HepG2 (cell line): ENCODE data around the gene SEMA3F. TPM values are rescaled to one million over a fixed set of nuclear protein-coding genes. Genes with fewer than 3 reads are reported as not detected.

Experiments
- ARID2 ChIP-seq: sonication (generic); formaldehyde crosslinking; IDR thresholded peaks from 2 replicates; pipeline ENCODE4 v1.8.1; 2022; ENCODE audit warnings: mild to moderate bottlenecking, missing genetic modification reagents, borderline replicate concordance
- BRD4 ChIP-seq: sonication (generic); formaldehyde crosslinking; IDR thresholded peaks from 2 replicates; pipeline ENCODE4 v1.4.0; 2020; ENCODE audit warnings: missing genetic modification reagents
- FLYWCH1 ChIP-seq: sonication (generic); formaldehyde crosslinking; IDR thresholded peaks from 2 replicates; pipeline ENCODE4 v1.8.1; 2023; ENCODE audit warnings: mild to moderate bottlenecking, missing genetic modification reagents
- HOXD1 ChIP-seq: sonication (generic); formaldehyde crosslinking; IDR thresholded peaks from 2 replicates; pipeline ENCODE4 v1.5.0; 2020; ENCODE audit warnings: missing genetic modification reagents
- MATR3 ChIP-seq: sonication (generic); formaldehyde crosslinking; IDR thresholded peaks from 2 replicates; pipeline ENCODE4 v1.4.0; 2020; ENCODE audit warnings: missing genetic modification reagents
- SAP130 ChIP-seq: IDR thresholded peaks from 2 replicates; pipeline ENCODE4 v1.6.1; 2016; ENCODE audit warnings: low read depth
- SOX5 ChIP-seq: IDR thresholded peaks from 2 replicates; pipeline ENCODE4 v1.6.1; 2016; ENCODE audit warnings: borderline replicate concordance
- SP5 ChIP-seq: IDR thresholded peaks from 2 replicates; pipeline ENCODE4 v1.6.1; 2016; ENCODE audit warnings: low read depth, borderline replicate concordance
- ZFP36L2 ChIP-seq: sonication (generic); formaldehyde crosslinking; IDR thresholded peaks from 2 replicates; pipeline ENCODE4 v1.4.0; 2020; ENCODE audit warnings: missing genetic modification reagents
- ZNF136 ChIP-seq: sonication (generic); formaldehyde crosslinking; IDR thresholded peaks from 2 replicates; pipeline ENCODE4 v1.8.1; 2022; ENCODE audit warnings: low read depth, mild to moderate bottlenecking, moderate library complexity, missing genetic modification reagents
- ZNF263 ChIP-seq: sonication (generic); formaldehyde crosslinking; IDR thresholded peaks from 2 replicates; pipeline ENCODE4 v1.4.0; 2020; ENCODE audit warnings: missing genetic modification reagents
- polyA plus RNA-seq, 8 experiments: library from polyadenylated mRNA; depleted of rRNA in 3 of 8; stranded (reverse) in 7 of 8; unstranded in 1 of 8; fragments of >200 nt; fragmentation: Illumina TruSeq in 4 of 8; extraction: Trizol in 4 of 8; gene quantifications; 2 replicates each; pipeline versions ENCODE4 v1.2.1 to v1.2.3, GENCODE V29; 2011 to 2016; ENCODE audit warnings: low read depth in 4 of 8, missing spikeins in 1 of 8, mixed read lengths in 1 of 8; ENCODE audit not compliant: insufficient read depth in 1 of 8
- total RNA-seq, 5 experiments: library from RNA; depleted of rRNA; stranded (reverse); fragments of >200 nt; fragmentation: Illumina TruSeq; extraction: Trizol; gene quantifications; 2 replicates each; pipeline ENCODE4 v1.2.3, GENCODE V29; 2016; ENCODE audit warnings: low read depth in 1 of 5
- TF ChIP-seq, protein P1 (sequence below): sonication (generic); formaldehyde crosslinking; conservative IDR thresholded peaks from 2 replicates; pipeline ENCODE4 v1.4.0; 2020; ENCODE audit warnings: mild to moderate bottlenecking, missing genetic modification reagents, moderate library complexity
- TF ChIP-seq, protein P2 (sequence below): sonication (generic); formaldehyde crosslinking; IDR thresholded peaks from 2 replicates; pipeline ENCODE4 v1.4.0; 2020; ENCODE audit warnings: missing genetic modification reagents, borderline replicate concordance
- TF ChIP-seq, protein P3 (sequence below): sonication (generic); formaldehyde crosslinking; conservative IDR thresholded peaks from 2 replicates; pipeline ENCODE4 v1.4.0; 2020; ENCODE audit warnings: missing genetic modification reagents
- TF ChIP-seq, protein P4 (sequence below): sonication (generic); formaldehyde crosslinking; conservative IDR thresholded peaks from 2 replicates; pipeline ENCODE4 v1.8.0; 2022; ENCODE audit warnings: mild to moderate bottlenecking, moderate library complexity, missing genetic modification reagents
- TF ChIP-seq, protein P5 (sequence below): sonication (generic); formaldehyde crosslinking; IDR thresholded peaks from 2 replicates; pipeline ENCODE4 v1.9.0; 2021; ENCODE audit warnings: missing genetic modification reagents, borderline replicate concordance

Gene SEMA3F
- total and polyA plus RNA-seq, 2 of the 13 experiments (the other 11 are each of a cell fraction or from before 2014, with no cell fraction given): 7.6 to 17.2 TPM

DNA sequence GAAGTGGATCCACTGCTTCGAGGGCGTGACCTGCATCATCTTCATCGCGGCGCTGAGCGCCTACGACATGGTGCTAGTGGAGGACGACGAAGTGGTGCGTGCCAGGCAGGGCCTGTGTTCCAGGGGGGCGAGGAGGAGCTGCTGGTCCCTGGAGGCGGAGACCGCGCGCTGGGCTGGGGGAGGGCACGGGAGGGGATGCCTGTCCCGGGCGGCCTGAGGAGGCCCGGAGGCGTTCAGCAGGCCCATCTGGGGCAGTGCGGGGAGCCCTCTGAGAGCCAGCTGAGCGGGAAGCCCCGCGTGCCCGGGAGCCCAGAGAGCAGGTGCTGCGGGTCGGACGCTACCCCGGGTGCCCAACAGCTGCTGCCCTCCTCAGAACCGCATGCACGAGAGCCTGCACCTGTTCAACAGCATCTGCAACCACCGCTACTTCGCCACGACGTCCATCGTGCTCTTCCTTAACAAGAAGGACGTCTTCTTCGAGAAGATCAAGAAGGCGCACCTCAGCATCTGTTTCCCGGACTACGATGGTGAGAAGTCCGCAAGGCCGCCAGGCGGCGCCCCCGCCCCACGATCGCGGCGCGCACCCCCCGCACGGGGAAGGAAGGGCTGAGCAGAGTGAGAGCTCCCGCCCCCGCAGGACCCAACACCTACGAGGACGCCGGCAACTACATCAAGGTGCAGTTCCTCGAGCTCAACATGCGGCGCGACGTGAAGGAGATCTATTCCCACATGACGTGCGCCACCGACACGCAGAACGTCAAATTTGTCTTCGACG lies 39.2 kb downstream of the SEMA3F start (continued):
- TF ChIP-seq, protein P1, sequence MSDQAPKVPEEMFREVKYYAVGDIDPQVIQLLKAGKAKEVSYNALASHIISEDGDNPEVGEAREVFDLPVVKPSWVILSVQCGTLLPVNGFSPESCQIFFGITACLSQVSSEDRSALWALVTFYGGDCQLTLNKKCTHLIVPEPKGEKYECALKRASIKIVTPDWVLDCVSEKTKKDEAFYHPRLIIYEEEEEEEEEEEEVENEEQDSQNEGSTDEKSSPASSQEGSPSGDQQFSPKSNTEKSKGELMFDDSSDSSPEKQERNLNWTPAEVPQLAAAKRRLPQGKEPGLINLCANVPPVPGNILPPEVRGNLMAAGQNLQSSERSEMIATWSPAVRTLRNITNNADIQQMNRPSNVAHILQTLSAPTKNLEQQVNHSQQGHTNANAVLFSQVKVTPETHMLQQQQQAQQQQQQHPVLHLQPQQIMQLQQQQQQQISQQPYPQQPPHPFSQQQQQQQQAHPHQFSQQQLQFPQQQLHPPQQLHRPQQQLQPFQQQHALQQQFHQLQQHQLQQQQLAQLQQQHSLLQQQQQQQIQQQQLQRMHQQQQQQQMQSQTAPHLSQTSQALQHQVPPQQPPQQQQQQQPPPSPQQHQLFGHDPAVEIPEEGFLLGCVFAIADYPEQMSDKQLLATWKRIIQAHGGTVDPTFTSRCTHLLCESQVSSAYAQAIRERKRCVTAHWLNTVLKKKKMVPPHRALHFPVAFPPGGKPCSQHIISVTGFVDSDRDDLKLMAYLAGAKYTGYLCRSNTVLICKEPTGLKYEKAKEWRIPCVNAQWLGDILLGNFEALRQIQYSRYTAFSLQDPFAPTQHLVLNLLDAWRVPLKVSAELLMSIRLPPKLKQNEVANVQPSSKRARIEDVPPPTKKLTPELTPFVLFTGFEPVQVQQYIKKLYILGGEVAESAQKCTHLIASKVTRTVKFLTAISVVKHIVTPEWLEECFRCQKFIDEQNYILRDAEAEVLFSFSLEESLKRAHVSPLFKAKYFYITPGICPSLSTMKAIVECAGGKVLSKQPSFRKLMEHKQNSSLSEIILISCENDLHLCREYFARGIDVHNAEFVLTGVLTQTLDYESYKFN: peak; percentile 30; the same call in 1 of the 2 replicates
- TF ChIP-seq FLYWCH1 (CRISPR knock-in tag): no peak
- no peak for TF ChIP-seq MATR3
- TF ChIP-seq BRD4 (CRISPR knock-in tag): 0 out of 2 replicates have a peak, but pooled peaks have one; percentile 45
- TF ChIP-seq, protein P2, sequence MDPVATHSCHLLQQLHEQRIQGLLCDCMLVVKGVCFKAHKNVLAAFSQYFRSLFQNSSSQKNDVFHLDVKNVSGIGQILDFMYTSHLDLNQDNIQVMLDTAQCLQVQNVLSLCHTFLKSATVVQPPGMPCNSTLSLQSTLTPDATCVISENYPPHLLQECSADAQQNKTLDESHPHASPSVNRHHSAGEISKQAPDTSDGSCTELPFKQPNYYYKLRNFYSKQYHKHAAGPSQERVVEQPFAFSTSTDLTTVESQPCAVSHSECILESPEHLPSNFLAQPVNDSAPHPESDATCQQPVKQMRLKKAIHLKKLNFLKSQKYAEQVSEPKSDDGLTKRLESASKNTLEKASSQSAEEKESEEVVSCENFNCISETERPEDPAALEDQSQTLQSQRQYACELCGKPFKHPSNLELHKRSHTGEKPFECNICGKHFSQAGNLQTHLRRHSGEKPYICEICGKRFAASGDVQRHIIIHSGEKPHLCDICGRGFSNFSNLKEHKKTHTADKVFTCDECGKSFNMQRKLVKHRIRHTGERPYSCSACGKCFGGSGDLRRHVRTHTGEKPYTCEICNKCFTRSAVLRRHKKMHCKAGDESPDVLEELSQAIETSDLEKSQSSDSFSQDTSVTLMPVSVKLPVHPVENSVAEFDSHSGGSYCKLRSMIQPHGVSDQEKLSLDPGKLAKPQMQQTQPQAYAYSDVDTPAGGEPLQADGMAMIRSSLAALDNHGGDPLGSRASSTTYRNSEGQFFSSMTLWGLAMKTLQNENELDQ (CRISPR knock-in tag): no peak
- TF ChIP-seq ZFP36L2 (CRISPR knock-in tag): no peak
- no peak for TF ChIP-seq SP5
- no peak for TF ChIP-seq HOXD1 (CRISPR knock-in tag)
- TF ChIP-seq SOX5 (CRISPR knock-in tag): peak; percentile 13; the same call in 1 of the 2 replicates
- TF ChIP-seq SAP130: peak; percentile 49; the same call in 1 of the 2 replicates
- 0 out of 2 replicates have a peak, but pooled peaks have one; percentile 36 for TF ChIP-seq ZNF263 (CRISPR knock-in tag)
- no peak for TF ChIP-seq ARID2 (CRISPR knock-in tag)
- TF ChIP-seq, protein P3, sequence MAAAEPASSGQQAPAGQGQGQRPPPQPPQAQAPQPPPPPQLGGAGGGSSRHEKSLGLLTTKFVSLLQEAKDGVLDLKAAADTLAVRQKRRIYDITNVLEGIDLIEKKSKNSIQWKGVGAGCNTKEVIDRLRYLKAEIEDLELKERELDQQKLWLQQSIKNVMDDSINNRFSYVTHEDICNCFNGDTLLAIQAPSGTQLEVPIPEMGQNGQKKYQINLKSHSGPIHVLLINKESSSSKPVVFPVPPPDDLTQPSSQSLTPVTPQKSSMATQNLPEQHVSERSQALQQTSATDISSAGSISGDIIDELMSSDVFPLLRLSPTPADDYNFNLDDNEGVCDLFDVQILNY (CRISPR knock-in tag): no peak
- no peak for TF ChIP-seq ZNF136 (CRISPR knock-in tag)
- TF ChIP-seq, protein P4, sequence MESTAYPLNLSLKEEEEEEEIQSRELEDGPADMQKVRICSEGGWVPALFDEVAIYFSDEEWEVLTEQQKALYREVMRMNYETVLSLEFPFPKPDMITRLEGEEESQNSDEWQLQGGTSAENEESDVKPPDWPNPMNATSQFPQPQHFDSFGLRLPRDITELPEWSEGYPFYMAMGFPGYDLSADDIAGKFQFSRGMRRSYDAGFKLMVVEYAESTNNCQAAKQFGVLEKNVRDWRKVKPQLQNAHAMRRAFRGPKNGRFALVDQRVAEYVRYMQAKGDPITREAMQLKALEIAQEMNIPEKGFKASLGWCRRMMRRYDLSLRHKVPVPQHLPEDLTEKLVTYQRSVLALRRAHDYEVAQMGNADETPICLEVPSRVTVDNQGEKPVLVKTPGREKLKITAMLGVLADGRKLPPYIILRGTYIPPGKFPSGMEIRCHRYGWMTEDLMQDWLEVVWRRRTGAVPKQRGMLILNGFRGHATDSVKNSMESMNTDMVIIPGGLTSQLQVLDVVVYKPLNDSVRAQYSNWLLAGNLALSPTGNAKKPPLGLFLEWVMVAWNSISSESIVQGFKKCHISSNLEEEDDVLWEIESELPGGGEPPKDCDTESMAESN (CRISPR knock-in tag): 0 out of 2 replicates have a peak, but pooled peaks have one; percentile 46
- TF ChIP-seq, protein P5, sequence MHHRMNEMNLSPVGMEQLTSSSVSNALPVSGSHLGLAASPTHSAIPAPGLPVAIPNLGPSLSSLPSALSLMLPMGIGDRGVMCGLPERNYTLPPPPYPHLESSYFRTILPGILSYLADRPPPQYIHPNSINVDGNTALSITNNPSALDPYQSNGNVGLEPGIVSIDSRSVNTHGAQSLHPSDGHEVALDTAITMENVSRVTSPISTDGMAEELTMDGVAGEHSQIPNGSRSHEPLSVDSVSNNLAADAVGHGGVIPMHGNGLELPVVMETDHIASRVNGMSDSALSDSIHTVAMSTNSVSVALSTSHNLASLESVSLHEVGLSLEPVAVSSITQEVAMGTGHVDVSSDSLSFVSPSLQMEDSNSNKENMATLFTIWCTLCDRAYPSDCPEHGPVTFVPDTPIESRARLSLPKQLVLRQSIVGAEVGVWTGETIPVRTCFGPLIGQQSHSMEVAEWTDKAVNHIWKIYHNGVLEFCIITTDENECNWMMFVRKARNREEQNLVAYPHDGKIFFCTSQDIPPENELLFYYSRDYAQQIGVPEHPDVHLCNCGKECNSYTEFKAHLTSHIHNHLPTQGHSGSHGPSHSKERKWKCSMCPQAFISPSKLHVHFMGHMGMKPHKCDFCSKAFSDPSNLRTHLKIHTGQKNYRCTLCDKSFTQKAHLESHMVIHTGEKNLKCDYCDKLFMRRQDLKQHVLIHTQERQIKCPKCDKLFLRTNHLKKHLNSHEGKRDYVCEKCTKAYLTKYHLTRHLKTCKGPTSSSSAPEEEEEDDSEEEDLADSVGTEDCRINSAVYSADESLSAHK: no peak
